ENCODE data around the gene USP48. TPM values are rescaled to one million over a fixed set of nuclear protein-coding genes. Genes with fewer than 3 reads are reported as not detected.

Gene USP48
- total RNA-seq, 3 donors from 2014 or later = 56.0 to 86.9 (median 74.7) TPM

- Histone ChIP-seq H3K4me3 (no peak overlapping the region), H3K36me3 (no peaks in the 10 kb centered on the region), H3K4me1 (peaks cover 0 to 5% of the 10 kb centered on the region in 2 donors), H3K27me3 (no peaks in the 10 kb centered on the region), H3K9me3 (no peaks in the 10 kb centered on the region), H3K27ac (no peak overlapping the region)
- DNase-seq (ENCODE audit: low spot score in 2 of 2) = no peak
- TF ChIP-seq CTCF (IDR thresholded peaks at IDR 0.05) (no peak), POLR2A (IDR thresholded peaks at IDR 0.05) (no peak), POLR2AphosphoS5 (IDR thresholded peaks at IDR 0.05) (no peak)
- intact Hi-C loops (cut with DNase I; ENCODE audit: low total_unique reads) = no loop called here
These were observed 125.3 kb downstream of the USP48 start for GRCh38 chr1:21657456-21658190.

- intact Hi-C loops (cut with DNase I; ENCODE audit: low total_unique reads) = no loop called here
- TF ChIP-seq POLR2AphosphoS5 (IDR thresholded peaks at IDR 0.05) (no peak), POLR2A (IDR thresholded peaks at IDR 0.05) (no peak), CTCF (IDR thresholded peaks at IDR 0.05) (no peak)
These were observed 127.2 kb downstream of the USP48 start for GRCh38 chr1:21655748-21656147.

GRCh38 chr1:21655259-21655658 is 127.7 kb downstream of the USP48 start:
- peaks cover 5 to 6% of the 10 kb centered on the region in 2 donors for H3K4me1 ChIP-seq

More at GRCh38 chr1:21655748-21656147, 127.2 kb downstream of the USP48 start:
- no peak for DNase-seq (ENCODE audit: low spot score in 2 of 2)
- Histone ChIP-seq H3K27ac (peak overlapping the region; percentile 22 to 23), H3K36me3 (no peaks in the 10 kb centered on the region), H3K4me3 (no peak overlapping the region), H3K4me1 (peaks cover 5 to 6% of the 10 kb centered on the region in 2 donors), H3K9me3 (no peaks in the 10 kb centered on the region), H3K27me3 (no peaks in the 10 kb centered on the region)

GRCh38 chr1:21654209-21654608 is 128.7 kb downstream of the USP48 start:
- Histone ChIP-seq H3K4me3 (no peak overlapping the region), H3K27me3 (no peaks in the 10 kb centered on the region), H3K27ac (no peak overlapping the region), H3K4me1 (peaks cover 5 to 6% of the 10 kb centered on the region in 2 donors), H3K36me3 (no peaks in the 10 kb centered on the region), H3K9me3 (no peaks in the 10 kb centered on the region)
- TF ChIP-seq POLR2AphosphoS5 (IDR thresholded peaks at IDR 0.05) (no peak), CTCF (IDR thresholded peaks at IDR 0.05) (no peak), POLR2A (IDR thresholded peaks at IDR 0.05) (no peak)
- no peak for DNase-seq (ENCODE audit: low spot score in 2 of 2)
- intact Hi-C loops (cut with DNase I; ENCODE audit: low total_unique reads) = loop anchor here (5.0 kb wide), 1 partner anchor 972 kb away; no protein-coding TSS in a partner anchor

More at GRCh38 chr1:21655259-21655658, 127.7 kb downstream of the USP48 start:
- Histone ChIP-seq H3K27me3 (no peaks in the 10 kb centered on the region), H3K9me3 (no peaks in the 10 kb centered on the region), H3K27ac (peak overlapping the region in 1 of 2 donors; percentile 23), H3K36me3 (no peaks in the 10 kb centered on the region), H3K4me3 (no peak overlapping the region)
- no peak for TF ChIP-seq CTCF (IDR thresholded peaks at IDR 0.05)
- no peak for TF ChIP-seq POLR2AphosphoS5 (IDR thresholded peaks at IDR 0.05)
- no peak for TF ChIP-seq POLR2A (IDR thresholded peaks at IDR 0.05)
- DNase-seq (ENCODE audit: low spot score in 2 of 2) = no peak
- intact Hi-C loops (cut with DNase I; ENCODE audit: low total_unique reads) = no loop called here

GRCh38 chr1:21653744-21654100 is 129.2 kb downstream of the USP48 start:
- no peak for DNase-seq (ENCODE audit: low spot score in 2 of 2)
- Histone ChIP-seq H3K4me1 (peaks cover 5 to 6% of the 10 kb centered on the region in 2 donors), H3K4me3 (no peak overlapping the region), H3K27me3 (no peaks in the 10 kb centered on the region), H3K27ac (no peak overlapping the region), H3K9me3 (no peaks in the 10 kb centered on the region), H3K36me3 (no peaks in the 10 kb centered on the region)
- intact Hi-C loops (cut with DNase I; ENCODE audit: low total_unique reads) = loop anchor here (5.0 kb wide), 1 partner anchor 971 kb away; no protein-coding TSS in a partner anchor
- TF ChIP-seq CTCF (IDR thresholded peaks at IDR 0.05) (no peak), POLR2AphosphoS5 (IDR thresholded peaks at IDR 0.05) (no peak), POLR2A (IDR thresholded peaks at IDR 0.05) (no peak)

Data from breast epithelium (tissue), 4 donors.